Fibroblast of skin of right quadriceps (primary cell): ENCODE measurements around the gene IGFL1.
"Not testable (repeated sequence)": the region's sequence is repeated elsewhere in the genome, so short reads cannot be mapped to it uniquely, and the experiment has no call there.

Experiments used
- DNase-seq: peaks from one replicate; pipeline ENCODE4 v3.0.0-alpha.2; 2013

The IGFL1 gene

DNA sequence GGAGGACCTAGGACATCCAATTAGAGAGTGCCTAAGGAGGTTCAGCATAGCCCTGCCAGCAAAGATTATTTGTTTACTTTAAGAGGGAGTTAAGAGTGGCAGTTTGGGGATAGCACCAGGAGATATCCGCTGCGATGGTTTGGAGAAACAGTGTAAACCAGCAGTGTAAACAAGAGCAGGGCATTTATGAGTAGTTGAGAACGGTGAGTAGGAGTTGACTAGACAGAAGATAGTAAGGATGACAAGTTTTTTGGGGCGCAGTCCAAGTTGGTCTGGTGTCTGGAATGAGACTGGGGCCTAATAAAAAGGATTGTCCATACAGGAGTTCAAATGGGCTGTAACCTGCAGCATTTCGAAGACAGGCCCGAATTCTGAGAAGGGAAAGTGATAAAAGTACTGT is 44.4 kb downstream of the IGFL1 start:
- not testable (repeated sequence) for DNase-seq

DNA sequence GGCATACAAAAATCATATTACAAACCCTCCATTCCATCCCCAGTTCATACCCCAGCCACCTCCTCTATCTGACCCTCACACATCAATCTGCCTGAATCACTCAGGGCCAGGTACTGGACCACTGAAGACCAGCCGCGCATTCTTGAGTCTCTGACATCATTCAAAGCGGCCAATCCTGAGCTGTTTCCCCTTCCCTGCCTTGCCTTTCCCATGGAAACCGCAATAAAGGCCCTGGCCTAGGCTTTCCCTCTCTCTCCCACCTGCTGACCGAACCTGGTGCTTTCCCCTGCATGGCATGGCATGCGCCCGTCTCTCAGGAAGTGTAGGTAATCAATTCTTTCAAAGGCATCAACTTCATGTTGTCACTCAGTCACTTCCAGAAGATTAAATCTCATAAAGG is 49.6 kb downstream of the IGFL1 start:
- no peak for DNase-seq
